K562 (cell line): Measurements from ENCODE around the gene RPP25. TPM values are rescaled to one million over a fixed set of nuclear protein-coding genes. Genes with fewer than 3 reads are reported as not detected.
A peak's percentile ranks its signal among the peaks of the same experiment; 100 is the strongest.

Experiments
- BHLHE40 ChIP-seq: IDR thresholded peaks from 2 replicates; pipeline ENCODE4 v1.6.1; 2011; ENCODE audit warnings: low read length, improper control_type of control experiment
- DDX20 ChIP-seq: fragments of 450-650 bp; IDR thresholded peaks from 2 replicates; pipeline ENCODE4 v1.6.1; 2016; ENCODE audit warnings: missing genetic modification characterization, low read depth, mild to moderate bottlenecking, missing compliant biosample characterization, moderate library complexity
- HDAC1 ChIP-seq, 2 experiments: fragments of 450-650 bp; IDR thresholded peaks; 2 replicates each; pipeline ENCODE4 v1.6.1; 2016 to 2017; ENCODE audit warnings: inconsistent platforms in 1 of 2, mild to moderate bottlenecking in 1 of 2, moderate library complexity in 1 of 2
- HMGXB4 ChIP-seq: sonication (generic); formaldehyde crosslinking; IDR thresholded peaks from 2 replicates; pipeline ENCODE4 v1.8.1; 2023; ENCODE audit warnings: mild to moderate bottlenecking, missing genetic modification reagents
- HNRNPL ChIP-seq: fragments of 200-400 bp; formaldehyde crosslinking; IDR thresholded peaks from 2 replicates; pipeline ENCODE4 v1.6.1; 2017; ENCODE audit warnings: low read depth, mild to moderate bottlenecking, low read length
- JUN ChIP-seq, 2 experiments: sonication (generic) in 1 of 2; formaldehyde crosslinking in 1 of 2; IDR thresholded peaks; 2 replicates each; pipeline versions ENCODE4 v1.6.1 to v1.8.0; 2012 to 2022; ENCODE audit warnings: borderline replicate concordance in 2 of 2, mild to moderate bottlenecking in 2 of 2, improper control_type of control experiment in 1 of 2, low read depth in 1 of 2, low read length in 1 of 2, missing genetic modification reagents in 1 of 2
- MAX ChIP-seq: sonication (generic); formaldehyde crosslinking; IDR thresholded peaks from 2 replicates; pipeline ENCODE4 v1.9.0; 2022; ENCODE audit warnings: mild to moderate bottlenecking, missing genetic modification reagents
- NCOA1 ChIP-seq: fragments of 450-650 bp; IDR thresholded peaks from 2 replicates; pipeline ENCODE4 v1.6.1; 2016; ENCODE audit warnings: low read depth
- NR0B1 ChIP-seq: fragments of 450-650 bp; IDR thresholded peaks from one replicate; pipeline ENCODE4 v1.6.1; 2018; ENCODE audit warnings: mild to moderate bottlenecking, moderate library complexity; ENCODE audit not compliant: partially characterized antibody
- PHB ChIP-seq: fragments of 250-450 bp; sonication (Bioruptor Pico); IDR thresholded peaks from 2 replicates; pipeline ENCODE4 v1.5.0; 2021
- PML ChIP-seq: IDR thresholded peaks from 2 replicates; pipeline ENCODE4 v1.6.1; 2012; ENCODE audit warnings: low read length, inconsistent platforms
- RBM17 ChIP-seq: fragments of 200-400 bp; formaldehyde crosslinking; IDR thresholded peaks from 2 replicates; pipeline ENCODE4 v1.6.1; 2017; ENCODE audit warnings: low read depth, mild to moderate bottlenecking, low read length, borderline replicate concordance
- TCF7 ChIP-seq: sonication (generic); IDR thresholded peaks from 2 replicates; pipeline ENCODE4 v1.6.1; 2016; ENCODE audit warnings: antibody characterized with exemption, borderline replicate concordance
- THRA ChIP-seq: fragments of 450-650 bp; IDR thresholded peaks from 2 replicates; pipeline ENCODE4 v1.6.1; 2017; ENCODE audit warnings: mild to moderate bottlenecking, moderate library complexity
- VEZF1 ChIP-seq: fragments of 200-800 bp; sonication (Bioruptor generic); IDR thresholded peaks from 2 replicates; pipeline ENCODE4 v1.6.1; 2017; ENCODE audit warnings: missing genetic modification characterization, missing compliant biosample characterization
- ZBTB33 ChIP-seq: sonication (generic); formaldehyde crosslinking; IDR thresholded peaks from 2 replicates; pipeline ENCODE4 v1.8.1; 2023; ENCODE audit warnings: mild to moderate bottlenecking, missing genetic modification reagents
- ZNF717 ChIP-seq: fragments of 250-450 bp; sonication (Bioruptor Pico); IDR thresholded peaks from 2 replicates; pipeline ENCODE4 v1.5.0; 2021
- ZNF830 ChIP-seq: fragments of 250-450 bp; sonication (Bioruptor Pico); IDR thresholded peaks from 2 replicates; pipeline ENCODE4 v1.5.0; 2021; ENCODE audit warnings: mild to moderate bottlenecking
- polyA plus RNA-seq, 8 experiments: library from polyadenylated mRNA; depleted of rRNA in 4 of 8; stranded (reverse) in 5 of 8; unstranded in 3 of 8; fragments of >200 nt; fragmentation: Nextera tagmentation in 2 of 8; fragmentation: Illumina TruSeq in 1 of 8; extraction: Ambion mirVana in 2 of 8; extraction: Trizol in 1 of 8; gene quantifications; 2 replicates each; pipeline versions ENCODE4 v1.2.1 to v1.2.3, GENCODE V29; 2011 to 2014; ENCODE audit warnings: inconsistent platforms in 1 of 8, missing spikeins in 1 of 8
- total RNA-seq, 7 experiments: library from RNA; depleted of rRNA in 6 of 7; stranded (reverse); fragments of >200 nt in 6 of 7; fragmentation: Illumina TruSeq in 2 of 7; extraction: Trizol in 2 of 7; gene quantifications; 2 replicates each; pipeline versions ENCODE4 v1.2.1 to v1.2.3, GENCODE V29; 2011 to 2021; ENCODE audit warnings: low replicate concordance in 1 of 7

The RPP25 gene
- total and polyA plus RNA-seq, 9 of the 15 experiments (the other 6 are each of a cell fraction or from before 2014, with no cell fraction given) = 1.1 to 12.3 (median 5.6) TPM

GRCh38 chr15:74955796-74956647 lies 550 bp downstream of the RPP25 start (continued):
- no peak for TF ChIP-seq NR0B1
- peak; percentile 61; the same call in 1 of the 2 replicates for TF ChIP-seq JUN (IDR thresholded peaks at IDR 0.05; ENCODE audit: borderline replicate concordance, low read depth, low read length)
- TF ChIP-seq JUN (CRISPR knock-in tag; IDR thresholded peaks at IDR 0.05; ENCODE audit: borderline replicate concordance) = peak; percentile 99
- TF ChIP-seq DDX20 (tag) = no peak
- no peak for TF ChIP-seq THRA
- TF ChIP-seq HNRNPL = peak; percentile 86; the same call in 1 of the 2 replicates
- TF ChIP-seq MAX = peak; percentile 100
- no peak; the same call in 1 of the 2 replicates for TF ChIP-seq VEZF1 (CRISPR knock-in tag)
- TF ChIP-seq PML = no peak
- no peak for TF ChIP-seq RBM17
- peak in 1 of 2 experiments; percentile 74; a peak in 2 of 4 replicates for TF ChIP-seq HDAC1 (IDR thresholded peaks at IDR 0.05)
- no peak for TF ChIP-seq PHB (CRISPR knock-in tag)
- TF ChIP-seq ZBTB33 (CRISPR knock-in tag) = peak; percentile 98
- TF ChIP-seq BHLHE40 = peak; percentile 99
- no peak for TF ChIP-seq ZNF830 (CRISPR knock-in tag)
- no peak for TF ChIP-seq NCOA1
- no peak for TF ChIP-seq ZNF717
- no peak for TF ChIP-seq TCF7
- peak; percentile 98 for TF ChIP-seq HMGXB4 (CRISPR knock-in tag)
